Thymus (tissue), 11 donors: ENCODE data around the gene TBC1D5. TPM values are rescaled to one million over a fixed set of nuclear protein-coding genes. Genes with fewer than 3 reads are reported as not detected.
"Not testable (repeated sequence)": the region's sequence is repeated elsewhere in the genome, so short reads cannot be mapped to it uniquely, and the experiment has no call there.

Source experiments
- DNase-seq, 9 donors: peaks; one replicate each; pipeline ENCODE4 v3.0.0-alpha.2; 2013; ENCODE audit warnings: low spot score in 9 of 9, low read depth in 6 of 9, missing footprints in 1 of 9
- H3K27ac ChIP-seq, 2 donors: one replicate each; pipeline ENCODE4 v1.5.1; 2013; ENCODE audit warnings: control low read depth in 1 of 2, low read depth in 1 of 2, low read length in 1 of 2, mild to moderate bottlenecking in 1 of 2, moderate library complexity in 1 of 2
- H3K27me3 ChIP-seq, 2 donors: one replicate each; pipeline ENCODE4 v1.5.1; 2013; ENCODE audit warnings: low read length in 1 of 2; ENCODE audit not compliant: control insufficient read depth in 2 of 2, insufficient read depth in 1 of 2
- H3K36me3 ChIP-seq, 2 donors: one replicate each; pipeline ENCODE4 v1.5.1; 2013; ENCODE audit warnings: low read length in 1 of 2, mild to moderate bottlenecking in 1 of 2, moderate library complexity in 1 of 2; ENCODE audit not compliant: control insufficient read depth in 2 of 2, insufficient read depth in 2 of 2
- H3K4me1 ChIP-seq, 2 donors: one replicate each; pipeline ENCODE4 v1.5.1; 2013; ENCODE audit warnings: low read length in 2 of 2; ENCODE audit not compliant: control insufficient read depth in 2 of 2, insufficient read depth in 2 of 2
- H3K4me3 ChIP-seq, 2 donors: one replicate each; pipeline ENCODE4 v1.5.1; 2013; ENCODE audit warnings: low read length in 2 of 2, control low read depth in 1 of 2, mild to moderate bottlenecking in 1 of 2
- H3K9me3 ChIP-seq, 2 donors: one replicate each; pipeline ENCODE4 v1.5.1; 2013; ENCODE audit warnings: low read length in 1 of 2, mild to moderate bottlenecking in 1 of 2; ENCODE audit not compliant: control insufficient read depth in 2 of 2, insufficient read depth in 1 of 2
- WGBS: extraction: QIAGEN DNeasy Blood & Tissue Kit; methylation state at CpG from one replicate; pipeline ENCODE4 v1.1.7; 2013; 5-methylcytosine and 5-hydroxymethylcytosine counted together
- polyA plus RNA-seq: library from polyadenylated mRNA; stranded (reverse); fragments of 200-250 nt; gene quantifications from one replicate; pipeline ENCODE4 v1.2.3, GENCODE V29; 2013
- total RNA-seq: library from RNA; stranded (reverse); fragments of 120-200 nt; gene quantifications from one replicate; pipeline ENCODE4 v1.2.4, GENCODE V29; 2013
- donor health status: healthy.

The TBC1D5 gene
- total and polyA plus RNA-seq, 2 donors: 8.9 to 37.3 TPM

GRCh38 chr3:17705991-17706390 lies 36.4 kb downstream of the TBC1D5 start:
- H3K27me3 ChIP-seq, H3K9me3 ChIP-seq, H3K27ac ChIP-seq, DNase-seq, H3K4me1 ChIP-seq, H3K4me3 ChIP-seq, H3K36me3 ChIP-seq: not testable (repeated sequence)
- WGBS: over 99% methylated on average over 15 of the region's 15 CpGs

- 98% methylated on average over 2 of the region's 2 CpGs for WGBS
Measured at GRCh38 chr3:17699815-17700214, 42.6 kb downstream of the TBC1D5 start.

GRCh38 chr3:17695665-17696064 lies 46.8 kb downstream of the TBC1D5 start:
- not testable (repeated sequence) for H3K27ac ChIP-seq, H3K4me1 ChIP-seq, DNase-seq, H3K27me3 ChIP-seq, H3K36me3 ChIP-seq, H3K4me3 ChIP-seq, H3K9me3 ChIP-seq
- WGBS: 95% methylated on average over 2 of the region's 2 CpGs

More at GRCh38 chr3:17699815-17700214, 42.6 kb downstream of the TBC1D5 start:
- H3K4me1 ChIP-seq, DNase-seq, H3K9me3 ChIP-seq, H3K4me3 ChIP-seq, H3K36me3 ChIP-seq, H3K27me3 ChIP-seq, H3K27ac ChIP-seq: not testable (repeated sequence)

GRCh38 chr3:17693670-17693999 lies 48.8 kb downstream of the TBC1D5 start:
- not testable (repeated sequence) for H3K4me3 ChIP-seq, H3K27ac ChIP-seq, H3K36me3 ChIP-seq, DNase-seq, H3K27me3 ChIP-seq, H3K4me1 ChIP-seq, H3K9me3 ChIP-seq
- 96% methylated on average over 8 of the region's 8 CpGs for WGBS

GRCh38 chr3:17692846-17693669 lies 49.4 kb downstream of the TBC1D5 start:
- not testable (repeated sequence) for H3K27ac ChIP-seq, H3K4me1 ChIP-seq, H3K27me3 ChIP-seq, H3K4me3 ChIP-seq, H3K36me3 ChIP-seq, H3K9me3 ChIP-seq
- 97% methylated on average over 22 of the region's 22 CpGs for WGBS
- peak in 1 of 9 donors; percentile 4 for DNase-seq

- H3K27ac ChIP-seq: no peak overlapping the region
Measured at GRCh38 chr3:17687566-17687965, 54.9 kb downstream of the TBC1D5 start.

GRCh38 chr3:17686613-17687012 lies 55.8 kb downstream of the TBC1D5 start:
- H3K4me1 ChIP-seq: no peaks in the 10 kb centered on the region
- 96% methylated on average over 1 of the region's 1 CpG for WGBS
- H3K4me3 ChIP-seq: no peak overlapping the region
- H3K27me3 ChIP-seq: no peaks in the 10 kb centered on the region
- no peaks in the 10 kb centered on the region for H3K36me3 ChIP-seq
- no peaks in the 10 kb centered on the region for H3K9me3 ChIP-seq
- H3K27ac ChIP-seq: no peak overlapping the region
- DNase-seq: no peak

More at GRCh38 chr3:17687566-17687965, 54.9 kb downstream of the TBC1D5 start:
- H3K4me3 ChIP-seq: no peak overlapping the region
- 95% methylated on average over 1 of the region's 1 CpG for WGBS
- H3K4me1 ChIP-seq: no peaks in the 10 kb centered on the region
- H3K27me3 ChIP-seq: no peaks in the 10 kb centered on the region
- no peaks in the 10 kb centered on the region for H3K36me3 ChIP-seq
- no peak for DNase-seq
- H3K9me3 ChIP-seq: no peaks in the 10 kb centered on the region

- Histone ChIP-seq H3K27me3 (no peaks in the 10 kb centered on the region), H3K9me3 (no peaks in the 10 kb centered on the region), H3K4me1 (no peaks in the 10 kb centered on the region), H3K4me3 (no peak overlapping the region), H3K36me3 (no peaks in the 10 kb centered on the region), H3K27ac (no peak overlapping the region)
- DNase-seq: no peak
- WGBS: 98% methylated on average over 4 of the region's 4 CpGs
Measured at GRCh38 chr3:17683542-17684207, 58.8 kb downstream of the TBC1D5 start.

- H3K36me3 ChIP-seq: no peaks in the 10 kb centered on the region
- H3K4me1 ChIP-seq: no peaks in the 10 kb centered on the region
- H3K27ac ChIP-seq: no peak overlapping the region
- no peak for DNase-seq
- H3K4me3 ChIP-seq: no peak overlapping the region
- H3K9me3 ChIP-seq: no peaks in the 10 kb centered on the region
- H3K27me3 ChIP-seq: no peaks in the 10 kb centered on the region
Measured at GRCh38 chr3:17680530-17680929, 61.9 kb downstream of the TBC1D5 start.
